ENCODE data around the gene PRDM12.
"Not testable (repeated sequence)": the region's sequence is repeated elsewhere in the genome, so short reads cannot be mapped to it uniquely, and the experiment has no call there.

PRDM12 gene

GRCh38 chr9:130685104-130685503, 20.7 kb downstream of the PRDM12 start:
- H3K9me3 Mint-ChIP-seq = peaks cover 7% of the 10 kb centered on the region
- CTCF ChIA-PET = interaction anchor here (1.1 to 8.0 kb wide), 4 partner anchors 8 to 223 kb away, joined by 3 to 118 read pairs (median 10); partner anchors contain the start of gene EXOSC2
- H3K27ac Mint-ChIP-seq = no peak overlapping the region
- DNase-seq = no peak
- peaks cover 60% of the 10 kb centered on the region for H3K27me3 Mint-ChIP-seq
- H3K4me3 Mint-ChIP-seq = no peak overlapping the region
- no peaks in the 10 kb centered on the region for H3K36me3 Mint-ChIP-seq
- H3K4me1 Mint-ChIP-seq = peaks cover 28% of the 10 kb centered on the region

- H3K9me3 Mint-ChIP-seq, H3K36me3 Mint-ChIP-seq, H3K27ac Mint-ChIP-seq, DNase-seq, H3K4me3 Mint-ChIP-seq: not testable (repeated sequence)
- Mint-ChIP-seq H3K4me1 (peaks cover 33% of the 10 kb centered on the region), H3K27me3 (peaks cover 51% of the 10 kb centered on the region)
- CTCF ChIA-PET = interaction anchor here (1.2 to 8.0 kb wide), 3 partner anchors 175 to 224 kb away, joined by 3 to 118 read pairs (median 3); no protein-coding TSS in a partner anchor
Measured at GRCh38 chr9:130685945-130686344, 21.6 kb downstream of the PRDM12 start.

GRCh38 chr9:130687615-130688014, 23.2 kb downstream of the PRDM12 start:
- Mint-ChIP-seq H3K9me3 (peaks cover 9% of the 10 kb centered on the region), H3K4me1 (peaks cover 27% of the 10 kb centered on the region), H3K36me3 (no peaks in the 10 kb centered on the region), H3K27ac (no peak overlapping the region), H3K4me3 (no peak overlapping the region), H3K27me3 (peaks cover 38% of the 10 kb centered on the region)
- no peak for DNase-seq
- CTCF ChIA-PET = interaction anchor here (1.8 to 8.0 kb wide), 2 partner anchors 13 to 226 kb away, joined by 6 to 118 read pairs; no protein-coding TSS in a partner anchor

- peaks cover 33% of the 10 kb centered on the region for H3K27me3 Mint-ChIP-seq
- CTCF ChIA-PET = interaction anchor here (1.8 to 8.0 kb wide), 2 partner anchors 13 to 226 kb away, joined by 6 to 118 read pairs; no protein-coding TSS in a partner anchor
- no peak overlapping the region for H3K4me3 Mint-ChIP-seq
- no peak for DNase-seq
- H3K27ac Mint-ChIP-seq = no peak overlapping the region
- H3K9me3 Mint-ChIP-seq = peaks cover 9% of the 10 kb centered on the region
- H3K4me1 Mint-ChIP-seq = peaks cover 32% of the 10 kb centered on the region
- H3K36me3 Mint-ChIP-seq = no peaks in the 10 kb centered on the region
Measured at GRCh38 chr9:130688072-130688471, 23.7 kb downstream of the PRDM12 start.

- Mint-ChIP-seq H3K4me3 (no peak overlapping the region), H3K36me3 (peaks cover 3% of the 10 kb centered on the region), H3K4me1 (peaks cover 39% of the 10 kb centered on the region), H3K9me3 (peaks cover 9% of the 10 kb centered on the region), H3K27ac (no peak overlapping the region), H3K27me3 (peaks cover 21% of the 10 kb centered on the region)
- CTCF ChIA-PET = interaction anchor here (2.0 kb wide), 1 partner anchor 11 kb away, joined by 13 read pairs; no protein-coding TSS in a partner anchor
- no peak for DNase-seq
Measured at GRCh38 chr9:130689572-130689936, 25.2 kb downstream of the PRDM12 start.

GRCh38 chr9:130689937-130690700, 25.7 kb downstream of the PRDM12 start:
- Mint-ChIP-seq H3K4me1 (peaks cover 43% of the 10 kb centered on the region), H3K4me3 (no peak overlapping the region), H3K36me3 (peaks cover 6% of the 10 kb centered on the region), H3K27me3 (peaks cover 20% of the 10 kb centered on the region), H3K9me3 (peaks cover 4% of the 10 kb centered on the region), H3K27ac (no peak overlapping the region)
- no peak for DNase-seq
- CTCF ChIA-PET = interaction anchor here (1.3 to 2.0 kb wide), 2 partner anchors 8 to 11 kb away, joined by 5 to 13 read pairs; no protein-coding TSS in a partner anchor

GRCh38 chr9:130692321-130692720, 27.9 kb downstream of the PRDM12 start:
- Mint-ChIP-seq H3K27ac (no peak overlapping the region), H3K27me3 (peaks cover 9% of the 10 kb centered on the region), H3K9me3 (peaks cover 2% of the 10 kb centered on the region), H3K36me3 (peaks cover 22% of the 10 kb centered on the region), H3K4me1 (peaks cover 60% of the 10 kb centered on the region), H3K4me3 (no peak overlapping the region)
- no peak for DNase-seq
- CTCF ChIA-PET = interaction anchor here (1.4 to 2.3 kb wide), 5 partner anchors 8 to 15 kb away, joined by 3 to 15 read pairs (median 7); no protein-coding TSS in a partner anchor

GRCh38 chr9:130693101-130693425, 28.7 kb downstream of the PRDM12 start:
- peaks cover 54% of the 10 kb centered on the region for H3K4me1 Mint-ChIP-seq
- peak overlapping the region; percentile 90 for H3K4me3 Mint-ChIP-seq
- no peak for DNase-seq
- H3K27me3 Mint-ChIP-seq = peaks cover 9% of the 10 kb centered on the region
- H3K27ac Mint-ChIP-seq = peak overlapping the region; percentile 91
- CTCF ChIA-PET = interaction anchor here (1.1 to 2.3 kb wide), 8 partner anchors 8 to 16 kb away, joined by 3 to 15 read pairs (median 5); no protein-coding TSS in a partner anchor
- peaks cover 2% of the 10 kb centered on the region for H3K9me3 Mint-ChIP-seq
- peaks cover 24% of the 10 kb centered on the region for H3K36me3 Mint-ChIP-seq

GRCh38 chr9:130693426-130694191, 29.2 kb downstream of the PRDM12 start, which contains the start of gene EXOSC2:
Gene EXOSC2 (plus strand): TSS chr9:130693780. CDS start chr9:130693792, 12 bp downstream.
- Mint-ChIP-seq H3K27me3 (peaks cover 9% of the 10 kb centered on the region), H3K4me1 (peaks cover 51% of the 10 kb centered on the region), H3K4me3 (peak within 1 kb of the TSS; percentile 90), H3K9me3 (peaks cover 2% of the 10 kb centered on the region), H3K36me3 (peaks cover 25% of the 10 kb centered on the region), H3K27ac (peak within 1 kb of the TSS; percentile 91)
- DNase-seq = peak; percentile 100
- CTCF ChIA-PET = interaction anchor here (1.1 to 2.3 kb wide), 8 partner anchors 8 to 16 kb away, joined by 3 to 15 read pairs (median 5); no protein-coding TSS in a partner anchor

GRCh38 chr9:130694205-130694604, 29.8 kb downstream of the PRDM12 start:
- CTCF ChIA-PET = interaction anchor here (1.3 to 2.3 kb wide), 3 partner anchors 10 to 15 kb away, joined by 5 to 15 read pairs (median 7); no protein-coding TSS in a partner anchor
- peaks cover 57% of the 10 kb centered on the region for H3K4me1 Mint-ChIP-seq
- DNase-seq = no peak
- H3K27me3 Mint-ChIP-seq = peaks cover 6% of the 10 kb centered on the region
- H3K4me3 Mint-ChIP-seq = peak overlapping the region; percentile 90
- peak overlapping the region; percentile 91 for H3K27ac Mint-ChIP-seq
- peaks cover 30% of the 10 kb centered on the region for H3K36me3 Mint-ChIP-seq
- peaks cover 2% of the 10 kb centered on the region for H3K9me3 Mint-ChIP-seq

GRCh38 chr9:130696139-130696650, 31.8 kb downstream of the PRDM12 start:
- no peak for DNase-seq
- no peaks in the 10 kb centered on the region for H3K27me3 Mint-ChIP-seq
- H3K4me3 Mint-ChIP-seq = no peak overlapping the region
- peaks cover 45% of the 10 kb centered on the region for H3K4me1 Mint-ChIP-seq
- H3K36me3 Mint-ChIP-seq = peaks cover 32% of the 10 kb centered on the region
- CTCF ChIA-PET = interaction anchor here (1.2 kb wide), 1 partner anchor 10 kb away, joined by 7 read pairs; no protein-coding TSS in a partner anchor
- no peak overlapping the region for H3K27ac Mint-ChIP-seq
- peaks cover 2% of the 10 kb centered on the region for H3K9me3 Mint-ChIP-seq

GRCh38 chr9:130696996-130697395, 32.6 kb downstream of the PRDM12 start:
- Mint-ChIP-seq H3K36me3 (peaks cover 37% of the 10 kb centered on the region), H3K4me3 (no peak overlapping the region), H3K9me3 (peaks cover 2% of the 10 kb centered on the region), H3K27me3 (no peaks in the 10 kb centered on the region), H3K27ac (no peak overlapping the region), H3K4me1 (peaks cover 45% of the 10 kb centered on the region)
- no peak for DNase-seq
- CTCF ChIA-PET = interaction anchor here (1.2 kb wide), 1 partner anchor 10 kb away, joined by 7 read pairs; no protein-coding TSS in a partner anchor

- H3K36me3 Mint-ChIP-seq = peaks cover 48% of the 10 kb centered on the region
- H3K4me3 Mint-ChIP-seq = no peak overlapping the region
- DNase-seq = no peak
- peaks cover 36% of the 10 kb centered on the region for H3K4me1 Mint-ChIP-seq
- H3K27me3 Mint-ChIP-seq = no peaks in the 10 kb centered on the region
- CTCF ChIA-PET = interaction anchor here (1.3 to 3.9 kb wide), 2 partner anchors 9 to 166 kb away, joined by 5 to 39 read pairs; no protein-coding TSS in a partner anchor
- H3K9me3 Mint-ChIP-seq = no peaks in the 10 kb centered on the region
- H3K27ac Mint-ChIP-seq = no peak overlapping the region
Measured at GRCh38 chr9:130698514-130698913, 34.1 kb downstream of the PRDM12 start.

Measured in activated naive CD4-positive, alpha-beta T cell treated with anti-CD3 and anti-CD28 coated beads, Interleukin-2, amount 10 ng/mL, durations not matched to agents 7 days and 5 days (primary cell).